GM18873 (cell line): ENCODE data around the gene GTF2F1.
A peak's percentile ranks its signal among the peaks of the same experiment; 100 is the strongest.
"Not testable (repeated sequence)": the region's sequence is repeated elsewhere in the genome, so short reads cannot be mapped to it uniquely, and the experiment has no call there.

Experiments
- ATAC-seq: cut with Tn5 transposase; IDR thresholded peaks from one replicate; pipeline ENCODE4 v1.9.1; 2021; ENCODE audit warnings: mild to moderate bottlenecking, moderate library complexity, moderate number of reproducible peaks; ENCODE audit not compliant: unreplicated experiment, low FRiP score

GTF2F1 gene

GRCh38 chr19:6392221-6393073, 517 bp downstream of the GTF2F1 start:
- no peak for ATAC-seq

GRCh38 chr19:6387372-6387771, 5.6 kb downstream of the GTF2F1 start:
- no peak for ATAC-seq

GRCh38 chr19:6384381-6384780, 8.6 kb downstream of the GTF2F1 start:
- no peak for ATAC-seq

- ATAC-seq = no peak
Observed at GRCh38 chr19:6383188-6383587, 9.8 kb downstream of the GTF2F1 start.

GRCh38 chr19:6381030-6381750, 11.8 kb downstream of the GTF2F1 start:
- ATAC-seq = no peak

- ATAC-seq = no peak
Observed at GRCh38 chr19:6379744-6380143, 13.2 kb downstream of the GTF2F1 start.

- no peak for ATAC-seq
Observed at GRCh38 chr19:6378486-6378885, 14.5 kb downstream of the GTF2F1 start.

GRCh38 chr19:6378041-6378440, 14.9 kb downstream of the GTF2F1 start:
- no peak for ATAC-seq

GRCh38 chr19:6376512-6377190, 16.3 kb downstream of the GTF2F1 start:
- ATAC-seq = no peak

GRCh38 chr19:6375411-6376010, 17.5 kb downstream of the GTF2F1 start, which contains the start of gene PSPN:
PSPN (minus strand) TSS chr19:6375933; CDS start chr19:6375849, 84 bp downstream.
- ATAC-seq = no peak

GRCh38 chr19:6374711-6375410, 18.1 kb downstream of the GTF2F1 start:
- ATAC-seq = no peak

GRCh38 chr19:6374161-6374709, 18.7 kb downstream of the GTF2F1 start:
- no peak for ATAC-seq

- no peak for ATAC-seq
Observed at GRCh38 chr19:6373813-6374108, 19.2 kb downstream of the GTF2F1 start.

- peak; percentile 41 for ATAC-seq
Observed at GRCh38 chr19:6373096-6373812, 19.7 kb downstream of the GTF2F1 start.

GRCh38 chr19:6372594-6373095, 20.3 kb downstream of the GTF2F1 start, which contains the start of gene ALKBH7:
ALKBH7 (plus strand) TSS chr19:6372794; CDS start chr19:6372821, 27 bp downstream.
- peak; percentile 76 for ATAC-seq

GRCh38 chr19:6364353-6364752, 28.6 kb downstream of the GTF2F1 start:
- ATAC-seq = no peak

GRCh38 chr19:6362351-6362801, 30.6 kb downstream of the GTF2F1 start:
- ATAC-seq = no peak

- ATAC-seq = no peak
Observed at GRCh38 chr19:6362027-6362350, 31.0 kb downstream of the GTF2F1 start.

GRCh38 chr19:6360857-6361216, 32.1 kb downstream of the GTF2F1 start:
- ATAC-seq = not testable (repeated sequence)
